MM.1S (cell line): ENCODE measurements around the gene KCNQ5.

Experiments
- DNase-seq: peaks from one replicate; pipeline ENCODE4 v3.0.0-alpha.2; 2015
- H2AFZ ChIP-seq: fragments of 300-600 bp; sonication (generic); 2 replicates; pipeline ENCODE4 v1.6.0; 2016; ENCODE audit warnings: antibody characterized with exemption, low read length
- H3F3A ChIP-seq: fragments of 300-600 bp; sonication (generic); 2 replicates; pipeline ENCODE4 v1.6.1; 2016; ENCODE audit warnings: mild to moderate bottlenecking, antibody characterized with exemption, low read length, moderate library complexity, mixed read lengths; ENCODE audit not compliant: insufficient read depth
- H3K27ac ChIP-seq: fragments of 300-600 bp; sonication (generic); 2 replicates; pipeline ENCODE4 v1.5.1; 2016; ENCODE audit warnings: mild to moderate bottlenecking, low read length
- H3K27me3 ChIP-seq: fragments of 300-600 bp; sonication (generic); replicated peaks from 2 replicates; pipeline ENCODE4 v1.6.0; 2016; ENCODE audit warnings: low read length; ENCODE audit not compliant: insufficient read depth
- H3K36me3 ChIP-seq: fragments of 300-600 bp; sonication (generic); replicated peaks from 2 replicates; pipeline ENCODE4 v1.6.1; 2016; ENCODE audit warnings: mild to moderate bottlenecking, low read length, mixed read lengths; ENCODE audit not compliant: insufficient read depth
- H3K4me1 ChIP-seq: fragments of 300-600 bp; sonication (generic); 2 replicates; pipeline ENCODE4 v1.6.1; 2016; ENCODE audit warnings: low read length, mixed read lengths
- H3K4me2 ChIP-seq: fragments of 300-600 bp; sonication (generic); 2 replicates; pipeline ENCODE4 v1.6.0; 2016; ENCODE audit warnings: low read depth, low read length
- H3K4me3 ChIP-seq: fragments of 300-600 bp; sonication (generic); 2 replicates; pipeline ENCODE4 v1.5.1; 2016; ENCODE audit warnings: low read length, mixed read lengths
- H3K79me2 ChIP-seq: fragments of 300-600 bp; sonication (generic); 2 replicates; pipeline ENCODE4 v1.6.1; 2016; ENCODE audit warnings: mixed run types, low read length, mixed read lengths
- H3K9ac ChIP-seq: fragments of 300-600 bp; sonication (generic); 2 replicates; pipeline ENCODE4 v1.6.1; 2016; ENCODE audit warnings: low read length, mixed read lengths
- H3K9me2 ChIP-seq: fragments of 300-600 bp; sonication (generic); replicated peaks from 2 replicates; pipeline ENCODE4 v1.6.1; 2016; ENCODE audit warnings: mild to moderate bottlenecking, low read length, mixed read lengths; ENCODE audit not compliant: insufficient read depth
- H3K9me3 ChIP-seq: fragments of 300-600 bp; sonication (generic); replicated peaks from 2 replicates; pipeline ENCODE4 v1.6.1; 2016; ENCODE audit warnings: mild to moderate bottlenecking, low read length, mixed read lengths; ENCODE audit not compliant: insufficient read depth
- H4K20me1 ChIP-seq: fragments of 300-600 bp; sonication (generic); 2 replicates; pipeline ENCODE4 v1.6.1; 2016; ENCODE audit warnings: mild to moderate bottlenecking, low read length, moderate library complexity, mixed read lengths; ENCODE audit not compliant: insufficient read depth
- CTCF ChIP-seq: fragments of 300-600 bp; sonication (generic); IDR thresholded peaks from 2 replicates; pipeline ENCODE4 v1.5.1; 2016; ENCODE audit warnings: antibody characterized with exemption, low read length, mixed read lengths
- EZH2 ChIP-seq: fragments of 300-600 bp; sonication (generic); optimal IDR thresholded peaks from 2 replicates; pipeline ENCODE3; 2017; ENCODE audit warnings: low read depth, mild to moderate bottlenecking, antibody characterized with exemption, low read length, mixed read lengths
- EZH2phosphoT487 ChIP-seq: fragments of 300-600 bp; sonication (generic); IDR thresholded peaks from 2 replicates; pipeline ENCODE4 v1.6.1; 2018; ENCODE audit warnings: antibody characterized with exemption, low read length

KCNQ5 gene

DNA sequence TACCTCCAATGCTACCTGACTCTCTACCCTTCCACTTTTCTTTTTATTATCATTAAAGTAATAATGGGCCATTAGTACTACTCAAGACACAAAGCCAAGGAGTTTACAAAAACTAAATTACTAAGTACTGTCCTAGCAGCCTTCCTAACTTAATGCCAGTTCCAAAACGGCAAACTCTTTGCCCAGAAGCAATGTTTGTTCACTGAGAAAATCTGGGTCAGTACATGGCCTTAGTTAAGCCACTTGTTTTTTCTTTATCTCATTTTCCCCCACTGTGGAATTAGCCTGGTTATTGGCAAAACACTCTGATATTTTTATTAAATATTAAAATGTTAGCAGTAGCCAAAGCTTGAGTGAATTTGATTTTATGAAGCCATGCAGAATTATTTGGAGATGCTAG lies 242.4 kb downstream of the KCNQ5 start:
- Histone ChIP-seq H3K9me2 (no peaks in the 10 kb centered on the region), H2AFZ (no peak overlapping the region), H4K20me1 (no peaks in the 10 kb centered on the region), H3F3A (no peaks in the 10 kb centered on the region), H3K79me2 (no peaks in the 10 kb centered on the region; the same call in 1 of the 2 replicates), H3K36me3 (no peaks in the 10 kb centered on the region), H3K4me1 (peaks cover 7% of the 10 kb centered on the region), H3K27me3 (no peaks in the 10 kb centered on the region), H3K4me3 (no peak overlapping the region), H3K27ac (no peak overlapping the region), H3K9me3 (no peaks in the 10 kb centered on the region), H3K4me2 (no peak overlapping the region), H3K9ac (no peak overlapping the region)
- TF ChIP-seq CTCF (no peak), EZH2phosphoT487 (no peak), EZH2 (no peak)
- DNase-seq = no peak

GRCh38 chr6:72864799-72865198 lies 242.9 kb downstream of the KCNQ5 start:
- no peaks in the 10 kb centered on the region for H3F3A ChIP-seq
- no peak overlapping the region for H3K4me3 ChIP-seq
- no peaks in the 10 kb centered on the region for H3K9me3 ChIP-seq
- no peaks in the 10 kb centered on the region for H3K27me3 ChIP-seq
- TF ChIP-seq EZH2 (no peak), CTCF (no peak), EZH2phosphoT487 (no peak)
- no peak overlapping the region for H2AFZ ChIP-seq
- peaks cover 7% of the 10 kb centered on the region for H3K4me1 ChIP-seq
- H3K9me2 ChIP-seq = no peaks in the 10 kb centered on the region
- no peak overlapping the region for H3K4me2 ChIP-seq
- no peak overlapping the region for H3K27ac ChIP-seq
- H3K79me2 ChIP-seq = no peaks in the 10 kb centered on the region
- DNase-seq = no peak
- no peaks in the 10 kb centered on the region for H4K20me1 ChIP-seq
- no peaks in the 10 kb centered on the region for H3K36me3 ChIP-seq
- no peak overlapping the region for H3K9ac ChIP-seq

DNA sequence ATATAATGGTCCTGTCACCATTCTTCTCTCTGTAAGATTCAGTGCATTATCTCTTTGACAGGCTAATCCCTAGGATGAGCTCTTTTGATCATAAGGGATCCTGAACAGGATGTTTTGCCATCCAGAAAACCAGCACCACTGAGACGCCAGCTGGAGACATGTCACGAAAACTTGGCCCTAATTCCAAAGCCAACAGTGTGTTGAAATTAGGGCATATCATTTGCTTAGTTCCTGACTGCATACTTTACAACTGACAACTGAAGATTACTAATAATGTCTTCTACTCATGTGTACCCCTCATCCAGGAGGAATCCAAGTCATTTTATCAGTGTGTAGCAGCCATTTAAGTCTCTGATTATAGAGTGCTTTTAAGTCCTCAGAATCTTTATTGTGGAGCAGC lies 243.6 kb downstream of the KCNQ5 start:
- H3K79me2 ChIP-seq = no peaks in the 10 kb centered on the region
- no peak for TF ChIP-seq EZH2
- no peak for TF ChIP-seq CTCF
- TF ChIP-seq EZH2phosphoT487 = no peak

More for the DNA sequence above, 243.6 kb downstream of the KCNQ5 start:
- no peaks in the 10 kb centered on the region for H3F3A ChIP-seq
- no peak overlapping the region for H3K4me2 ChIP-seq
- H3K27me3 ChIP-seq = no peaks in the 10 kb centered on the region
- no peaks in the 10 kb centered on the region for H4K20me1 ChIP-seq
- H3K9me2 ChIP-seq = no peaks in the 10 kb centered on the region
- no peaks in the 10 kb centered on the region for H3K36me3 ChIP-seq
- H3K4me1 ChIP-seq = peaks cover 7% of the 10 kb centered on the region
- H3K9me3 ChIP-seq = no peaks in the 10 kb centered on the region
- DNase-seq = no peak
- no peak overlapping the region for H3K9ac ChIP-seq
- no peak overlapping the region for H3K27ac ChIP-seq
- H2AFZ ChIP-seq = no peak overlapping the region
- no peak overlapping the region for H3K4me3 ChIP-seq
